BJ (cell line): ENCODE data around the gene SLC4A4. TPM values are rescaled to one million over a fixed set of nuclear protein-coding genes. Genes with fewer than 3 reads are reported as not detected.

Source experiments
- CTCF ChIA-PET: fragments of 350-600 bp; formaldehyde crosslinking; extraction: SDS; loops from one replicate; lab custom pipeline; 2021; ENCODE audit warnings: antibody characterized with exemption, inconsistent platforms; lab: Yijun Ruan, JAX
- POLR2A ChIA-PET: fragments of 300-600 bp; sonication (Branson Sonifier 250); formaldehyde crosslinking; extraction: SDS; loops from one replicate; lab custom pipeline; 2021; ENCODE audit warnings: antibody characterized with exemption; lab: Charles Lee
- DNase-seq: peaks from one replicate; pipeline ENCODE4 v3.0.0-alpha.2; 2011; ENCODE audit warnings: low read depth
- H3K27me3 ChIP-seq: 2 replicates; pipeline ENCODE4 v1.6.0; 2011; ENCODE audit warnings: low read length; ENCODE audit not compliant: control insufficient read depth, insufficient read depth
- H3K36me3 ChIP-seq: 2 replicates; pipeline ENCODE4 v1.5.1; 2011; ENCODE audit warnings: low read length; ENCODE audit not compliant: control insufficient read depth, insufficient read depth
- H3K4me3 ChIP-seq: 2 replicates; pipeline ENCODE4 v1.5.1; 2011; ENCODE audit warnings: low read depth, mild to moderate bottlenecking, control low read depth, low read length
- polyA plus RNA-seq: library from polyadenylated mRNA; depleted of rRNA; stranded (reverse); fragments of >200 nt; gene quantifications from 2 replicates; pipeline ENCODE4 v1.2.3, GENCODE V29; 2011
- TF ChIP-seq, protein P1 (sequence below): IDR thresholded peaks from 2 replicates; pipeline ENCODE4 v1.5.1; 2011; ENCODE audit warnings: low read depth, mild to moderate bottlenecking, control low read depth, inconsistent platforms, low read length, moderate library complexity; ENCODE audit not compliant: insufficient read depth

The SLC4A4 gene
- polyA plus RNA-seq, 1 experiment, result 1.9 TPM

DNA sequence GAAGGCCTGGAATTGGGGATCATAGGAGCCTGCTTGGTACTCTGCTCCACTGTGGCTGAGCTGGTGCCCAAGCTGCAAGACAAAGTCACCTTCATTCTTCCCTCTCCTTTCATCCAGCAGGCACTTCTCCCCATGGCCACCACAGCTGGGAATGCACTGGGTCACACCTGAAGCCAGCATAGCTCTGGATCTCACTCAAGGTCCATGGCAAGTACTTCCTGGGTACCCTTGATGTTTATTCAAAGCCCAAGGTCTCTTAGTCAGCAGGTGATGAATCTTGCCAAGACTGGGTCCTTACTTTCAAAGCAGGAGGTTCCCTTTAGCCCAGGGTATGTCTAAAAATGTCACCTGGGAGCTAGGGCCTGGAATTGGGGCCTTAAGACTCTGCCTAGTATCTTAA is 4.9 kb upstream of the SLC4A4 start:
- H3K36me3 ChIP-seq, result no peaks in the 10 kb centered on the region
- CTCF ChIA-PET, result no interaction called here
- POLR2A ChIA-PET, result no interaction called here
- no peak for DNase-seq
- no peaks in the 10 kb centered on the region for H3K27me3 ChIP-seq
- TF ChIP-seq, protein P1, sequence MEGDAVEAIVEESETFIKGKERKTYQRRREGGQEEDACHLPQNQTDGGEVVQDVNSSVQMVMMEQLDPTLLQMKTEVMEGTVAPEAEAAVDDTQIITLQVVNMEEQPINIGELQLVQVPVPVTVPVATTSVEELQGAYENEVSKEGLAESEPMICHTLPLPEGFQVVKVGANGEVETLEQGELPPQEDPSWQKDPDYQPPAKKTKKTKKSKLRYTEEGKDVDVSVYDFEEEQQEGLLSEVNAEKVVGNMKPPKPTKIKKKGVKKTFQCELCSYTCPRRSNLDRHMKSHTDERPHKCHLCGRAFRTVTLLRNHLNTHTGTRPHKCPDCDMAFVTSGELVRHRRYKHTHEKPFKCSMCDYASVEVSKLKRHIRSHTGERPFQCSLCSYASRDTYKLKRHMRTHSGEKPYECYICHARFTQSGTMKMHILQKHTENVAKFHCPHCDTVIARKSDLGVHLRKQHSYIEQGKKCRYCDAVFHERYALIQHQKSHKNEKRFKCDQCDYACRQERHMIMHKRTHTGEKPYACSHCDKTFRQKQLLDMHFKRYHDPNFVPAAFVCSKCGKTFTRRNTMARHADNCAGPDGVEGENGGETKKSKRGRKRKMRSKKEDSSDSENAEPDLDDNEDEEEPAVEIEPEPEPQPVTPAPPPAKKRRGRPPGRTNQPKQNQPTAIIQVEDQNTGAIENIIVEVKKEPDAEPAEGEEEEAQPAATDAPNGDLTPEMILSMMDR, result no peak
- no peak overlapping the region for H3K4me3 ChIP-seq

DNA sequence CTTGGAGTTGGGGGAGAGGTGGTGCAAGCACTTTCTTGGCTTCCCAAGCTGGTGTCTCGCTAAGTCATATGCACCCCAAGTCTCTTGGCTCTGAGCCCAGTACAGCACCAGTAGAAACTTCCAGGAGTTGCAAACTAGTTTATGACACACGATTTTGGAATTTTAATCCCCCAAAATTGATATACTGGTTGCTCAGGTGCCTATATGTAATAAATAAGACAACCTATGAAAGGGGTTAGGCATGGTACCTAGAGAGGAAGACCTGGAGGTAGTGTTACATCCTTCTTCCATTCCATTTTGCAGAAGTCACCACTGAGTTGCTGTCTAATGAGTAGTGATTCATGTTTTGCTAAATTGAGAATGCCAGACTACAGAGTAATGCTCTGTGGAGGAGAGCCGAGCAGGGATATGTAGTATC is 4.3 kb upstream of the SLC4A4 start:
- ChIA-PET POLR2A (no interaction called here), CTCF (no interaction called here)
- no peak for DNase-seq
- Histone ChIP-seq H3K36me3 (no peaks in the 10 kb centered on the region), H3K27me3 (no peaks in the 10 kb centered on the region), H3K4me3 (no peak overlapping the region)
- TF ChIP-seq, protein P1, result no peak

DNA sequence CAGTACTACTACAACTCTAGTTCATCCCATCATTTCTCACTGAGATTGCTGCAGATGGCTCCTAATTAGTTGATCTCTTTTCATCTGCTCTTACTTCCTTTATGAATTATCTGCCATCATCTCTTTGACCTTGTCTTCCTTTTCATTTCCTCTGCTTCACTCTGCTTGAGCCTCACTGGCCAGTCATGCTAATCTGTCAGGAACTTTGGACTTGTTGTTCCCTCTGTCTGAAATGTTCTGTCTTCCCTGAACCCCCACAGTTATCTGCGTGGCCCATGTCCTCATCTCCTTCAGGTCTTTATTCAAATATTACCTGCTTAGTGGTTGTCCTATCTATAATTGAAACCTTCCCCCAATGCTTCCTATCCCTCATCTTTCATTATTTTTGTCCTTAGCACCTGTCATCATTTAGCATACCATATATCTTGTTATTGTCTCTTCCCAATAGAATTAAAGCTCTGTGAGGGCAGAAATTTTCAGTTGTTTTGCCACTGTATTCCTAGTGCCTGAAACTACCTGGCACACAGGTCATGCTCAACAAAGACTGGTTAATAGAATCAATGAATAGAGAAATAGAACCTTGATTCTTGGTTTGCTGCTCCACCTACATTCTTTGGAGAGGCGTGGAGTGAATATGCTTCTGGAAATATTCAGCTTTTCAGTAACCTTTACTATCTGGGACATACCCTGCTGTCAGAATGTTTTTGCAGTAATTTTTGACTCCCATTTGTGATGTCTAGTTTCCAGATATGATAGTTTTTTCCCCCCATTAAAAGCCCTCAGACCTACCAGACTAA is 5.0 kb downstream of the SLC4A4 start:
- H3K4me3 ChIP-seq, result no peak overlapping the region
- no peak for DNase-seq
- ChIA-PET CTCF (no interaction called here), POLR2A (no interaction called here)
- H3K36me3 ChIP-seq, result no peaks in the 10 kb centered on the region
- TF ChIP-seq, protein P1, result no peak
- H3K27me3 ChIP-seq, result no peaks in the 10 kb centered on the region

DNA sequence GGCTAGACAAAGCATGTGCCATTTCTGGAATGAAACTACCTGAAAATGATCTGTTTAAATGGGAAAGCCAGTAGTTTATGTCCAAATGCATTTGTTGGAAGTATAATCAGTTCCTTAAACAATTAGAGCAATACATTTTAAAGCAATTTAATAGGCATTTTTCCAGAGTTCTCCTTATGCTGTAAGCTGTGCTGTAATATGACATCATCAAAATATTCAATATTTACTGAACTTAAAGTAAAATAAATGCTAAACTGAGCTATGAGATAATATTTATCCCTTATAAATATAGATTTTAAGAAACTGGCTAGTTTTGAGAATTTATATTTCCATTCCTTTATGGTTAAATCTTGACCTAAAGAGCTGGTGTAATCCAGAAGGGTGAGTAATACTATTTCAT is 7.9 kb downstream of the SLC4A4 start:
- H3K27me3 ChIP-seq, result no peaks in the 10 kb centered on the region
- DNase-seq, result no peak
- TF ChIP-seq, protein P1, result no peak
- H3K4me3 ChIP-seq, result no peak overlapping the region
- ChIA-PET CTCF (no interaction called here), POLR2A (no interaction called here)
- no peaks in the 10 kb centered on the region for H3K36me3 ChIP-seq

DNA sequence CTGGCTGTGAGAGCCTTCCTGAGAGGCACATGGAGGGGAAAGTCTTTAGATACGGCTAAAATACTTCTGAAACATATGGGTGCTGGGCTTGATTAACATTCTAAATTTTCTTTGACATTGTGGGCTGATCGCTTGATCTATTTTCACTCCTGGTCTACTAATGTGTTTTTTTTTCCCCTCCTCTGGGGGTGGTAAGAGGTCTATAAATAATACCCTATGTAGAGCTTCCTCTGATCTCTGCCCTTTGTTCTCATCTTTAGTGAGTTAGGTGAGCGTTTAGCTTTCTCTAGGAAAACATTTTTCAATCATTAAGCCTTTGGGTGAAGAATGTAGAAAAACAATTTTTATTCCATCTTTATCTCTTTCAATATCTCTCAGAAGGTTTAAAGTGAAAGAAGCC is 9.8 kb downstream of the SLC4A4 start:
- no peak for DNase-seq
- ChIA-PET POLR2A (no interaction called here), CTCF (no interaction called here)
- H3K27me3 ChIP-seq, result no peaks in the 10 kb centered on the region
- H3K4me3 ChIP-seq, result no peak overlapping the region
- TF ChIP-seq, protein P1, result no peak
- no peaks in the 10 kb centered on the region for H3K36me3 ChIP-seq
